Caco-2 (cell line): Measurements from ENCODE around the gene NFE2. TPM values are rescaled to one million over a fixed set of nuclear protein-coding genes. Genes with fewer than 3 reads are reported as not detected.
A peak's percentile ranks its signal among the peaks of the same experiment; 100 is the strongest.
"Not testable (repeated sequence)": the region's sequence is repeated elsewhere in the genome, so short reads cannot be mapped to it uniquely, and the experiment has no call there.

ENCODE experiments used
- BruUV-seq: library from RNA; stranded (reverse); fragments of 400-500 nt; replicated peaks from 2 replicates; lab custom pipeline; 2021; lab: Mats Ljungman, UMichigan
- CTCF ChIA-PET: fragments of 300-600 bp; sonication (Branson Sonifier 250); formaldehyde crosslinking; loops from one replicate; lab custom pipeline; 2022; ENCODE audit warnings: antibody characterized with exemption; lab: Charles Lee
- POLR2A ChIA-PET: fragments of 300-600 bp; sonication (Branson Sonifier 250); formaldehyde crosslinking; loops from one replicate; lab custom pipeline; 2022; ENCODE audit warnings: antibody characterized with exemption; lab: Charles Lee
- DNase-seq, 2 experiments: peaks; one replicate each; pipeline versions ENCODE4 v3.0.0 to v3.0.0-alpha.2; 2020 to 2022
- H3K27me3 ChIP-seq: replicated peaks from 2 replicates; pipeline ENCODE4 v1.6.0; 2011; ENCODE audit warnings: low read length; ENCODE audit not compliant: control insufficient read depth, insufficient read depth
- H3K36me3 ChIP-seq: 2 replicates; pipeline ENCODE4 v1.5.1; 2011; ENCODE audit warnings: low read length; ENCODE audit not compliant: control insufficient read depth, insufficient read depth
- H3K4me1 ChIP-seq: fragments of 250-450 bp; sonication (Bioruptor Pico); 2 replicates; pipeline ENCODE4 v1.5.1; 2020; ENCODE audit warnings: mild to moderate bottlenecking
- H3K4me3 ChIP-seq: 2 replicates; pipeline ENCODE4 v1.5.1; 2011; ENCODE audit warnings: low read depth, mild to moderate bottlenecking, control low read depth, low read length
- H3K9me3 ChIP-seq: fragments of 250-450 bp; sonication (Bioruptor Pico); 2 replicates; pipeline ENCODE4 v1.5.1; 2020; ENCODE audit warnings: mild to moderate bottlenecking, moderate library complexity
- H3K27ac Mint-ChIP-seq: one replicate; pipeline ENCODE4 v1.8.0; 2022; ENCODE audit warnings: mixed read lengths; ENCODE audit not compliant: unreplicated experiment
- H3K27me3 Mint-ChIP-seq: one replicate; pipeline ENCODE4 v1.8.0; 2022; ENCODE audit warnings: mixed read lengths; ENCODE audit not compliant: insufficient read depth, unreplicated experiment
- H3K36me3 Mint-ChIP-seq: one replicate; pipeline ENCODE4 v1.8.0; 2022; ENCODE audit warnings: mild to moderate bottlenecking, mixed read lengths; ENCODE audit not compliant: insufficient read depth, unreplicated experiment
- H3K4me1 Mint-ChIP-seq: one replicate; pipeline ENCODE4 v1.8.0; 2022; ENCODE audit warnings: low read depth, mixed read lengths; ENCODE audit not compliant: unreplicated experiment
- H3K4me3 Mint-ChIP-seq: one replicate; pipeline ENCODE4 v1.8.0; 2022; ENCODE audit warnings: mild to moderate bottlenecking, moderate library complexity, mixed read lengths; ENCODE audit not compliant: unreplicated experiment
- H3K9me3 Mint-ChIP-seq: one replicate; pipeline ENCODE4 v1.8.0; 2022; ENCODE audit warnings: mixed read lengths; ENCODE audit not compliant: unreplicated experiment
- intact Hi-C: fragments of 100-400 bp; cut with micrococcal nuclease; formaldehyde crosslinking; loops from one replicate; pipeline ENCODE4 v1.10.0; 2022; ENCODE audit not compliant: unreplicated experiment
- total RNA-seq: library from RNA; stranded (reverse); gene quantifications from 2 replicates; pipeline ENCODE4 v1.2.3, GENCODE V29; 2022
- TF ChIP-seq, protein P1 (sequence below), 2 experiments: fragments of 200-600 bp in 1 of 2; IDR thresholded peaks; 1 replicate in 1 of 2; 2 replicates in 1 of 2; pipeline versions ENCODE4 v1.5.1 to v1.8.0; 2011 to 2022; ENCODE audit warnings: antibody characterized with exemption in 1 of 2, control low read depth in 1 of 2, inconsistent platforms in 1 of 2, low read depth in 1 of 2, low read length in 1 of 2, mild to moderate bottlenecking in 1 of 2, moderate library complexity in 1 of 2; ENCODE audit not compliant: insufficient read depth in 1 of 2, severe bottlenecking in 1 of 2, unreplicated experiment in 1 of 2

The NFE2 gene
- total RNA-seq, 1 experiment from 2014 or later, result 6.2 TPM

DNA sequence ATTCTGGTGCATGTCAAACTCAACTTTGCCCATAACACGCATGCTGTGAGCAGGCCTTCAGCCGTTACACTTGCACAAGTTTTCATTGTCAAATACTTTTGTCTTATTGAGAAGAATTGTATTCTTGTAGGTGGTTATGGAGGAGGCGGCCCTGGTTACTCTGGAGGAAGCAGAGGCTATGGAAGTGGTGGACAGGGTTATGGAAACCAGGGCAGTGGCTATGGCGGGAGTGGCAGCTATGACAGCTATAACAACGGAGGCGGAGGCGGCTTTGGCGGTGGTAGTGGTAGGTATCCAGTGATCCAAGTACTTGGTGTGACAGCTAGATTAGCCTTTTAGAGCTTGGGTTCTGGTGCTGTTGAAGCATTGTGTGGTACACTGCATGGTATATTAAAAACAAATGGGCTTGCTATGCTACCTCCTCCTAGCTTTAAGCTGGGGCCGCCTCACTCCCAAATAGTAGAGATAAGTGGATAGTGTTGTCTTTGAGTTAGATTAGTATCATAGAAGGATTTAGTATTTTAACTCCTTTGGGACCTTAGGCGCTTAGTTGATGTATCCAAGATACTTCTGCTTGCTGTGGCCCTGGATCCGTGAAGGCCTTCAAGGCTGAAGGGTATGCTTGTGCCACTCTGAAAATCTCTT lies 17.7 kb downstream of the NFE2 start:
- intact Hi-C loops, result no loop called here
- Mint-ChIP-seq H3K9me3 (no peaks in the 10 kb centered on the region), H3K27ac (no peak overlapping the region), H3K36me3 (peaks cover 6% of the 10 kb centered on the region), H3K27me3 (no peaks in the 10 kb centered on the region), H3K4me3 (no peak overlapping the region), H3K4me1 (peaks cover 19% of the 10 kb centered on the region)
- ChIA-PET CTCF (interaction anchor here (0.6 to 1.3 kb wide), 2 partner anchors 18 to 42 kb away, joined by 3 to 12 read pairs; partner anchors contain the start of genes COPZ1 and NFE2), POLR2A (interaction anchor here (0.6 kb wide), 1 partner anchor 9 kb away, joined by 3 read pairs; no protein-coding TSS in a partner anchor)
- Histone ChIP-seq H3K27me3 (no peaks in the 10 kb centered on the region), H3K4me1 (peaks cover 44% of the 10 kb centered on the region), H3K36me3 (peaks cover 9% of the 10 kb centered on the region), H3K4me3 (peak overlapping the region; percentile 80), H3K9me3 (no peaks in the 10 kb centered on the region)
- no TSS peak for BruUV-seq
- TF ChIP-seq, protein P1, sequence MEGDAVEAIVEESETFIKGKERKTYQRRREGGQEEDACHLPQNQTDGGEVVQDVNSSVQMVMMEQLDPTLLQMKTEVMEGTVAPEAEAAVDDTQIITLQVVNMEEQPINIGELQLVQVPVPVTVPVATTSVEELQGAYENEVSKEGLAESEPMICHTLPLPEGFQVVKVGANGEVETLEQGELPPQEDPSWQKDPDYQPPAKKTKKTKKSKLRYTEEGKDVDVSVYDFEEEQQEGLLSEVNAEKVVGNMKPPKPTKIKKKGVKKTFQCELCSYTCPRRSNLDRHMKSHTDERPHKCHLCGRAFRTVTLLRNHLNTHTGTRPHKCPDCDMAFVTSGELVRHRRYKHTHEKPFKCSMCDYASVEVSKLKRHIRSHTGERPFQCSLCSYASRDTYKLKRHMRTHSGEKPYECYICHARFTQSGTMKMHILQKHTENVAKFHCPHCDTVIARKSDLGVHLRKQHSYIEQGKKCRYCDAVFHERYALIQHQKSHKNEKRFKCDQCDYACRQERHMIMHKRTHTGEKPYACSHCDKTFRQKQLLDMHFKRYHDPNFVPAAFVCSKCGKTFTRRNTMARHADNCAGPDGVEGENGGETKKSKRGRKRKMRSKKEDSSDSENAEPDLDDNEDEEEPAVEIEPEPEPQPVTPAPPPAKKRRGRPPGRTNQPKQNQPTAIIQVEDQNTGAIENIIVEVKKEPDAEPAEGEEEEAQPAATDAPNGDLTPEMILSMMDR (IDR thresholded peaks at IDR 0.05; ENCODE audit: insufficient read depth in 1 of 2, low read depth in 1 of 2, low read length in 1 of 2, severe bottlenecking in 1 of 2, unreplicated experiment in 1 of 2), result no peak
- no peak for DNase-seq

DNA sequence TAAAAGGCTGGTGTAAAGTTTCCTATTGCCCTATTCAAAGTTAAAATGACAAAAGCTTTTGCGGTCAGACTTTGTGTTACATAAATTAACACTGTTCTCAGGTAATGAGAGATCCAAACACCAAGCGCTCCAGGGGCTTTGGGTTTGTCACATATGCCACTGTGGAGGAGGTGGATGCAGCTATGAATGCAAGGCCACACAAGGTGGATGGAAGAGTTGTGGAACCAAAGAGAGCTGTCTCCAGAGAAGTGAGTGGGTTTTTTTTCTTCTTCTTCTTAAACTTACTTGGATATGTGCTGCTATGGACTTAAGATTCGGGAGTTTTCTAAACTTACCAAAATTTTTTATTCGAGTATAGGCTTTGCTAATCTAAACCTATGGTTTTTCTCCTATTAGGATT lies 19.1 kb downstream of the NFE2 start:
- not testable (repeated sequence) for DNase-seq, H3K27me3 Mint-ChIP-seq, H3K27me3 ChIP-seq, H3K9me3 Mint-ChIP-seq, H3K36me3 ChIP-seq, BruUV-seq, H3K27ac Mint-ChIP-seq, H3K4me3 Mint-ChIP-seq, H3K9me3 ChIP-seq
- ChIA-PET POLR2A (interaction anchor here (0.6 to 2.9 kb wide), 4 partner anchors 11 to 77 kb away, joined by 6 to 99 read pairs (median 20); partner anchors contain the start of gene COPZ1), CTCF (interaction anchor here (2.5 to 2.9 kb wide), 2 partner anchors 43 to 98 kb away, joined by 8 to 40 read pairs; partner anchors contain the start of gene COPZ1)
- Histone ChIP-seq H3K4me1 (peaks cover 47% of the 10 kb centered on the region), H3K4me3 (peak overlapping the region; percentile 80)
- H3K36me3 Mint-ChIP-seq, result peaks cover 12% of the 10 kb centered on the region
- peaks cover 19% of the 10 kb centered on the region for H3K4me1 Mint-ChIP-seq
- intact Hi-C loops, result loop anchor here (2.0 kb wide), 1 partner anchor 79 kb away; no protein-coding TSS in a partner anchor

DNA sequence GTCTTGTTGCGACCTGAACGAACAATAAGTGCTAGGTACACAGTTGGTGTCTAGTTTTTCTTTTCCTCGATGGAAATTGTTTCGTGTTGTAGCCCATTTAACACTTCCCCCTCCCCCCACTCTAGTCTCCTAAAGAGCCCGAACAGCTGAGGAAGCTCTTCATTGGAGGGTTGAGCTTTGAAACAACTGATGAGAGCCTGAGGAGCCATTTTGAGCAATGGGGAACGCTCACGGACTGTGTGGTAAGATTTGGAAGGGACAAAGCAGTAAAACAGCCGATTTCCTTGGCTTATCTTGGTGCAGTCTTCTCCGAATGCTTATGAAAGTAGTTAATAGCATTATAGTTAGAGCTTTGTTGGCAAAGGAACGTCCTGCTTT lies 19.6 kb downstream of the NFE2 start:
- H3K36me3 Mint-ChIP-seq, result peaks cover 16% of the 10 kb centered on the region
- not testable (repeated sequence) for H3K27ac Mint-ChIP-seq, H3K9me3 ChIP-seq, DNase-seq, H3K27me3 ChIP-seq, H3K36me3 ChIP-seq, H3K4me3 Mint-ChIP-seq, H3K27me3 Mint-ChIP-seq, H3K9me3 Mint-ChIP-seq, BruUV-seq
- H3K4me1 ChIP-seq, result peaks cover 43% of the 10 kb centered on the region
- intact Hi-C loops, result loop anchor here (2.0 kb wide), 1 partner anchor 80 kb away; no protein-coding TSS in a partner anchor
- ChIA-PET POLR2A (interaction anchor here (0.6 to 2.9 kb wide), 4 partner anchors 11 to 78 kb away, joined by 6 to 99 read pairs (median 20); partner anchors contain the start of gene COPZ1), CTCF (interaction anchor here (2.5 to 2.9 kb wide), 2 partner anchors 44 to 98 kb away, joined by 8 to 40 read pairs; partner anchors contain the start of gene COPZ1)
- H3K4me3 ChIP-seq, result peak overlapping the region; percentile 80
- peaks cover 19% of the 10 kb centered on the region for H3K4me1 Mint-ChIP-seq
